HFF-Myc (cell line): ENCODE data around the gene RNGTT.
"Not testable (repeated sequence)": the region's sequence is repeated elsewhere in the genome, so short reads cannot be mapped to it uniquely, and the experiment has no call there.

Experiments
- DNase-seq: peaks from one replicate; pipeline ENCODE4 v3.0.0-alpha.2; 2011; ENCODE audit warnings: low read depth; ENCODE audit errors: extremely low read depth
- H3K4me3 ChIP-seq: replicated peaks from 2 replicates; pipeline ENCODE4 v1.5.1; 2011; ENCODE audit warnings: low read depth, mild to moderate bottlenecking, control low read depth, low read length
- TF ChIP-seq, protein P1 (sequence below): IDR thresholded peaks from 2 replicates; pipeline ENCODE4 v1.5.1; 2012; ENCODE audit warnings: mild to moderate bottlenecking, low read depth, low read length, control low read depth; ENCODE audit errors: missing control alignments

The RNGTT gene

GRCh38 chr6:88985901-88986300 lies 22.5 kb upstream of the RNGTT start:
- TF ChIP-seq, protein P1, sequence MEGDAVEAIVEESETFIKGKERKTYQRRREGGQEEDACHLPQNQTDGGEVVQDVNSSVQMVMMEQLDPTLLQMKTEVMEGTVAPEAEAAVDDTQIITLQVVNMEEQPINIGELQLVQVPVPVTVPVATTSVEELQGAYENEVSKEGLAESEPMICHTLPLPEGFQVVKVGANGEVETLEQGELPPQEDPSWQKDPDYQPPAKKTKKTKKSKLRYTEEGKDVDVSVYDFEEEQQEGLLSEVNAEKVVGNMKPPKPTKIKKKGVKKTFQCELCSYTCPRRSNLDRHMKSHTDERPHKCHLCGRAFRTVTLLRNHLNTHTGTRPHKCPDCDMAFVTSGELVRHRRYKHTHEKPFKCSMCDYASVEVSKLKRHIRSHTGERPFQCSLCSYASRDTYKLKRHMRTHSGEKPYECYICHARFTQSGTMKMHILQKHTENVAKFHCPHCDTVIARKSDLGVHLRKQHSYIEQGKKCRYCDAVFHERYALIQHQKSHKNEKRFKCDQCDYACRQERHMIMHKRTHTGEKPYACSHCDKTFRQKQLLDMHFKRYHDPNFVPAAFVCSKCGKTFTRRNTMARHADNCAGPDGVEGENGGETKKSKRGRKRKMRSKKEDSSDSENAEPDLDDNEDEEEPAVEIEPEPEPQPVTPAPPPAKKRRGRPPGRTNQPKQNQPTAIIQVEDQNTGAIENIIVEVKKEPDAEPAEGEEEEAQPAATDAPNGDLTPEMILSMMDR: no peak
- no peak for DNase-seq
- H3K4me3 ChIP-seq: no peak overlapping the region

DNA sequence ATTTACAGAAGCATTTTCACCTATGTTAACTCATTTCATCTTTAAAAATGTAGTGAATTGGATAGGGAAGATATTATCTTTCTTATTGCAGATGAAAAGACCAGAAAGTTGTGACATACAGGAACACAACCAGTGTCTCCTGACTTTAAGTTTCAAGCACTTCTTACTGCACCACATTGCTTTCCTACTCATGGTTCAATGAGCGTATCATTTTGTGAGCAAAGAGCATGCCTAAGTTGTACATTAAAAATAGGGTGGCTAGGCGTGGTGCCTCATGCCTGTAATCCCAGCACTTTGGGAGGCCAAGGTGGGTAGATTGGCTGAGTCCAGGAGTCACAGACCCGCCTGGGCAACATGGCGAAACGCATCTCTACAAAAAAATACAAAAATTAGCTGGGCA lies 21.2 kb upstream of the RNGTT start:
- TF ChIP-seq, protein P1: no peak

DNA sequence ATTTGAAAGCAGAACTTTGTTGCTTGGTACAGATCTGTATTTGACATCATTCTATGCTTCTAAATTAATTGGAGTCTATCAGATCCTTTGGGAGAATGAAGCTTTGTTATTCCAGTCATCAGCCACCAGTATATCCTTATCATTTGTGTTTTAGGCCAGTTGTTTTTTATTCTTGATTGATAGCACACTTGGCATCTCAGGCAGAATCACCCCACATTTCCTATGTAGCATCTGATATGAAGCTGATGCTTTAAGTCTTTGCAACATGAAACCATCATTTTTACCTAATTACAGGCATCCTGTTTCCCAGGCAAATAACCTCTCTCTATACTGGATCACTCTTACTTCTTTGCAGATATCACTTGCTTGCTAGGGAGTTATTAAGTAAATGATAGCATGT lies 20.7 kb upstream of the RNGTT start:
- no peak for DNase-seq
- TF ChIP-seq, protein P1: no peak
- no peak overlapping the region for H3K4me3 ChIP-seq

More for the DNA sequence above, 21.2 kb upstream of the RNGTT start:
- H3K4me3 ChIP-seq: no peak overlapping the region
- DNase-seq: no peak

DNA sequence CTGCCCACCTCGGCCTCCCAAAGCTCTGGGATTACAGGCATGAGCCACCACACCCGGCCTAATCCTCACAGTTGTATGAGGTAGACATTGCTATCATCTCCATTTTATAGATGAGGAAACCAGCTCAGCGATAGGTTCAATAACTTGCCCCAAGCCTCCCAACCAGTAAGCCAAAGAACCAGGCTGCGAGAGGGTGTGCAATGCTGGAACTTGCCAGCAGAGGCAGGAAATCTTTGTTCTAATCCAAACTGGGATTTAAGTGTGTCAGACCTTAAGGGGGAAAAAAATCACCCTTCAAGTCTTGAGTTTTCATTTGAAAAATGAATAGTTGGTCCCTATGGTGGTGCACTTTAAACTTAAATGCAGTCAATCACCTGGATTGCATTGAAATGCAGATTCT lies 20.1 kb upstream of the RNGTT start:
- DNase-seq: no peak
- TF ChIP-seq, protein P1: peak; percentile 45
- H3K4me3 ChIP-seq: no peak overlapping the region

DNA sequence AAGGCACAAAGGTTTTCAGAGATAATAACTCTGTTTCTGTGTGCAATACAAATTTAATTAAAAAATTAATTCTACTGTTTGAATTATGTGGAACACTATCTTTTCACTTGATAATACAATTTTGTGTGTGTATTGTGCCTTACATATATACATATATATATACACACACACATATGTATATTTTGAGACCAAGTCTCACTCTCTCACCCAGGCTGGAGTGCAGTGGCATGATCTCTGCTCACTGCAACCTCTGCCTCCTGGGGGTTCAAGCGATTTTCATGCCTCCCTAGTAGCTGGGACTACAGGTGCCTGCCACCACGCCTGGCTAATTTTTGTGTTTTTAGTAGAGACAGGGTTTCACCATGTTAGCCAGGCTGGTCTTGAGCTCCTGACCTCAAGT lies 19.7 kb upstream of the RNGTT start:
- DNase-seq, H3K4me3 ChIP-seq: not testable (repeated sequence)

DNA sequence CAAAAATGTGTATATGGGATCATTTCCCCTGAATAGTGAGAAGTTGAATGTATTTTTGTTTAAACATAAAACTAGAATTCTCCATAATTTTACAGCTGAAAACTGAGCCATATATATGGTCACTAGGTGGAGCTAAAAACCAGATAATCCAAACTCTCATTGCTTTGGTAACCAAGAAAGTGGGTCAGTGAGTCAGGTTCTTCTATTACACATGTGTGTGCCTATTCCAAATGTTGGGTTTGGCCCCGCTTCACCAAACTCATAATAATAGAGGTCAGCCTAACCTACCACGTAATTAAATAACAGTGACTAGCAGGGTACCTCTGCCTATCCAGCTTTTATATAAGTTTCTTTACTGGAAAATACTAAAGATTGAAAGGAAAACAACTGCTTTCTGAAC lies 19.3 kb upstream of the RNGTT start:
- no peak overlapping the region for H3K4me3 ChIP-seq
- DNase-seq: peak; percentile 69
- TF ChIP-seq, protein P1: peak; percentile 42

GRCh38 chr6:88975369-88975768 lies 12.0 kb upstream of the RNGTT start:
- TF ChIP-seq, protein P1: no peak
- DNase-seq: no peak

More at GRCh38 chr6:88975369-88975768, 12.0 kb upstream of the RNGTT start:
- H3K4me3 ChIP-seq: no peak overlapping the region
